Endothelial cell of umbilical vein (primary cell): ENCODE data around the gene ITPR1. TPM values are rescaled to one million over a fixed set of nuclear protein-coding genes. Genes with fewer than 3 reads are reported as not detected.

ENCODE experiments used
- BruUV-seq: library from RNA; stranded (reverse); fragments of 400-500 nt; replicated peaks from 2 replicates; lab custom pipeline; 2021; lab: Mats Ljungman, UMichigan
- CTCF ChIA-PET: fragments of 300-600, 350-600 bp; sonication (Branson Sonifier 250); formaldehyde crosslinking; loops from one replicate; lab custom pipeline; 2021; ENCODE audit warnings: antibody characterized with exemption, inconsistent platforms; lab: Charles Lee
- POLR2A ChIA-PET: fragments of 300-600, 350-600 bp; sonication (Branson Sonifier 250); formaldehyde crosslinking; loops from one replicate; lab custom pipeline; 2021; ENCODE audit warnings: antibody characterized with exemption, inconsistent platforms; lab: Charles Lee
- DNase-seq: peaks from one replicate; pipeline ENCODE4 v3.0.0-alpha.2; 2011; ENCODE audit warnings: low read depth, low spot score
- FAIRE-seq: peaks from 2 replicates; lab custom pipeline; 2011; peaks lifted over from hg19 to GRCh38; lab: Jason Lieb, UNC
- H2AFZ ChIP-seq: 2 replicates; pipeline ENCODE4 v1.6.0; 2012; ENCODE audit warnings: low read depth, low read length, control low read depth, inconsistent platforms
- H3K27ac ChIP-seq: 2 replicates; pipeline ENCODE4 v1.5.1; 2011; ENCODE audit warnings: low read depth, mild to moderate bottlenecking, control low read depth, low read length, moderate library complexity; ENCODE audit not compliant: insufficient read depth
- H3K27me3 ChIP-seq, 2 experiments: 2 replicates each; pipeline versions ENCODE4 v1.6.0 to v1.6.1; 2011; ENCODE audit warnings: low read length in 2 of 2, mixed read lengths in 1 of 2; ENCODE audit not compliant: control insufficient read depth in 2 of 2, insufficient read depth in 2 of 2
- H3K36me3 ChIP-seq, 2 experiments: 2 replicates in 1 of 2; 3 replicates in 1 of 2; pipeline ENCODE4 v1.5.1; 2011; ENCODE audit warnings: low read length in 2 of 2, mild to moderate bottlenecking in 1 of 2, moderate library complexity in 1 of 2; ENCODE audit not compliant: control insufficient read depth in 2 of 2, insufficient read depth in 2 of 2; ENCODE audit errors: extremely low read depth in 1 of 2
- H3K4me1 ChIP-seq: 3 replicates; pipeline ENCODE4 v1.5.1; 2011; ENCODE audit warnings: mild to moderate bottlenecking, low read length; ENCODE audit not compliant: control insufficient read depth, insufficient read depth; ENCODE audit errors: extremely low read depth
- H3K4me2 ChIP-seq: 2 replicates; pipeline ENCODE4 v1.6.1; 2011; ENCODE audit warnings: low read length, control low read depth, mixed read lengths; ENCODE audit not compliant: insufficient read depth
- H3K4me3 ChIP-seq, 3 experiments: fragments of 200-600 bp in 1 of 3; sonication (generic), shearing (Covaris generic) in 1 of 3; replicated peaks in 1 of 3; 2 replicates each; pipeline ENCODE4 v1.5.1; 2011 to 2016; ENCODE audit warnings: control low read depth in 3 of 3, low read length in 3 of 3, mild to moderate bottlenecking in 2 of 3, inconsistent platforms in 1 of 3, low read depth in 1 of 3, moderate library complexity in 1 of 3; ENCODE audit not compliant: insufficient read depth in 1 of 3
- H3K79me2 ChIP-seq: 2 replicates; pipeline ENCODE4 v1.6.0; 2012; ENCODE audit warnings: low read length, inconsistent platforms; ENCODE audit not compliant: control insufficient read depth, insufficient read depth
- H3K9ac ChIP-seq: replicated peaks from 2 replicates; pipeline ENCODE3; 2011; ENCODE audit warnings: low read length, control low read depth; ENCODE audit not compliant: insufficient read depth; ENCODE audit errors: extremely low read depth
- H3K9me1 ChIP-seq: replicated peaks from 3 replicates; pipeline ENCODE4 v1.6.0; 2011; ENCODE audit warnings: mild to moderate bottlenecking, low read length; ENCODE audit not compliant: control insufficient read depth, insufficient read depth; ENCODE audit errors: extremely low read depth
- H3K9me3 ChIP-seq: replicated peaks from 2 replicates; pipeline ENCODE4 v1.5.1; 2012; ENCODE audit warnings: low read length, inconsistent platforms; ENCODE audit not compliant: control insufficient read depth, insufficient read depth
- H4K20me1 ChIP-seq: replicated peaks from 2 replicates; pipeline ENCODE3; 2011; ENCODE audit warnings: mild to moderate bottlenecking, low read length; ENCODE audit not compliant: control insufficient read depth, insufficient read depth; ENCODE audit errors: extremely low read depth
- EZH2 ChIP-seq: IDR thresholded peaks from 2 replicates; pipeline ENCODE4 v1.6.1; 2012; ENCODE audit warnings: borderline replicate concordance, low read depth, mild to moderate bottlenecking, moderate library complexity, low read length, inconsistent platforms; ENCODE audit not compliant: severe bottlenecking
- FOS ChIP-seq: IDR thresholded peaks from 2 replicates; pipeline ENCODE4 v1.6.1; 2011; ENCODE audit warnings: mild to moderate bottlenecking, low read length, moderate library complexity, borderline replicate concordance; ENCODE audit not compliant: insufficient read depth
- GATA2 ChIP-seq: IDR thresholded peaks from 2 replicates; pipeline ENCODE4 v1.7.0; 2011; ENCODE audit warnings: low read depth, mild to moderate bottlenecking, moderate library complexity, mixed read lengths, low read length; ENCODE audit not compliant: insufficient read length, insufficient read depth
- JUN ChIP-seq: IDR thresholded peaks from 2 replicates; pipeline ENCODE4 v1.6.1; 2011; ENCODE audit warnings: borderline replicate concordance, low read depth; ENCODE audit not compliant: insufficient read length, insufficient read depth
- MYC ChIP-seq: IDR thresholded peaks from one replicate; pipeline ENCODE4 v1.6.1; 2011; ENCODE audit warnings: mild to moderate bottlenecking, low read depth, low read length
- POLR2A ChIP-seq: IDR thresholded peaks from 2 replicates; pipeline ENCODE4 v1.6.1; 2012; ENCODE audit warnings: low read depth, mild to moderate bottlenecking, control low read depth, low read length
- POLR2AphosphoS5 ChIP-seq: IDR thresholded peaks from 2 replicates; pipeline ENCODE4 v1.6.1; 2012; ENCODE audit warnings: low read depth, mild to moderate bottlenecking, control low read depth, low read length, moderate library complexity; ENCODE audit not compliant: insufficient read depth
- dilution Hi-C: fragments of 300-500 bp; cut with MboI; formaldehyde crosslinking; loops from one replicate; pipeline ENCODE4 v1.15.0; 2019; ENCODE audit warnings: low sequenced_read_pairs; ENCODE audit not compliant: extremely low pct_ligation_motif_present
- intact Hi-C: fragments of 100-400 bp; cut with micrococcal nuclease; formaldehyde crosslinking; loops from one replicate; pipeline ENCODE4 v1.10.0; 2022
- polyA plus RNA-seq, 4 experiments: library from polyadenylated mRNA; depleted of rRNA in 3 of 4; stranded (reverse) in 3 of 4; unstranded in 1 of 4; fragments of >200 nt; gene quantifications; 2 replicates each; pipeline versions ENCODE4 v1.2.1 to v1.2.3, GENCODE V29; 2011 to 2012; ENCODE audit warnings: missing spikeins in 1 of 4
- total RNA-seq: library from RNA; stranded (reverse); gene quantifications from 2 replicates; pipeline ENCODE4 v1.2.3, GENCODE V29; 2021
- TF ChIP-seq, protein P1 (sequence below), 2 donors: IDR thresholded peaks; 1 replicate in 1 of 2; 2 replicates in 1 of 2; pipeline ENCODE4 v1.5.1; 2011; ENCODE audit warnings: low read length in 2 of 2, mild to moderate bottlenecking in 2 of 2, moderate library complexity in 2 of 2, control low read depth in 1 of 2, inconsistent platforms in 1 of 2, low read depth in 1 of 2; ENCODE audit not compliant: insufficient read depth in 1 of 2; ENCODE audit errors: extremely low read depth in 1 of 2
- TF ChIP-seq, protein P2 (sequence below): IDR thresholded peaks from 2 replicates; pipeline ENCODE4 v1.6.1; 2011; ENCODE audit not compliant: insufficient read depth, insufficient read length

Gene ITPR1
- total and polyA plus RNA-seq, 2 donors (not counting 3 experiments of a cell fraction or from before 2014, with no cell fraction given), result 5.1 to 16.1 TPM

DNA sequence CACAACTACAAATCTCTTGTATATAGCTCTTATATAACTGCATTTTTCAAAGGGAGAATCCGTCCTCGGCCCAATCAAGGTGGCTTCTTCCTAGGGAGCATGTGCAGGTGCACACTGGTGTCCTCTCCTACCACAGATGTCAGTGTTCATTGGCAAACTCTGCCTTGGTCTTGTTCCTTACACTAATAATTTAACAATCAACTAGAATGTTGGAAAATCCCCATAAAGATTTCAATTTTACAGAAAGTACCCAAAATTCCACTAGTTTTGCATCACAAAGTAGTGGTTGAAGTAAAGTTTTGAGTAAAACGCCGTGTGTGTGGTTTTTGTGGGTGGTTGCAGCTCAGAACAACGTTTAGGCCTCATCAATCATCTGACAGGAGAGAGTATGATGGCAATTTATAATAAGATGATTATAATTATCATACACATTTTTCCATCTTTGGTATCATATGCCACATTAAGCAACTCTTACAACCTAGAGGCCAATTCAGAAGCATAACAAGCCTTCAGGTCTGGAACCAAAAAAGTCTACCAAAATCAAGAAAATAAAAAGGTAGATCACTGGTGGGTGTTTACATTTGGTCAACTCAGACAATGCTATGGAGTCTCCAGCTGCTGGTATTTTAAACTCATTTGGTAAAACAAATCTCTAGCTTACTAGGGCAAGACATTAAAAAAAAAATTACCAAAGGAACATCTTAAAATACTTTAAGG lies 357.2 kb downstream of the ITPR1 start:
- H3K9me3 ChIP-seq, result no peaks in the 10 kb centered on the region
- H2AFZ ChIP-seq, result no peak overlapping the region
- no peaks in the 10 kb centered on the region for H4K20me1 ChIP-seq
- FAIRE-seq (no peak), DNase-seq (no peak)
- H3K4me1 ChIP-seq, result peaks cover 29% of the 10 kb centered on the region
- H3K9me1 ChIP-seq, result no peaks in the 10 kb centered on the region
- POLR2A ChIA-PET, result interaction anchor here (0.6 kb wide), 1 partner anchor 1537 kb away, joined by 7 read pairs; no protein-coding TSS in a partner anchor
- no peaks in the 10 kb centered on the region for H3K27me3 ChIP-seq
- no peak overlapping the region for H3K4me3 ChIP-seq
- CTCF ChIA-PET, result interaction anchor here (1.0 to 1.1 kb wide), 3 partner anchors 17 to 130 kb away, joined by 3 to 4 read pairs (median 3); no protein-coding TSS in a partner anchor
- dilution Hi-C loops (no loop called here), intact Hi-C loops (no loop called here)
- no peak overlapping the region for H3K9ac ChIP-seq
- no peak overlapping the region for H3K27ac ChIP-seq
- H3K4me2 ChIP-seq, result no peak overlapping the region
- TF ChIP-seq, protein P1, sequence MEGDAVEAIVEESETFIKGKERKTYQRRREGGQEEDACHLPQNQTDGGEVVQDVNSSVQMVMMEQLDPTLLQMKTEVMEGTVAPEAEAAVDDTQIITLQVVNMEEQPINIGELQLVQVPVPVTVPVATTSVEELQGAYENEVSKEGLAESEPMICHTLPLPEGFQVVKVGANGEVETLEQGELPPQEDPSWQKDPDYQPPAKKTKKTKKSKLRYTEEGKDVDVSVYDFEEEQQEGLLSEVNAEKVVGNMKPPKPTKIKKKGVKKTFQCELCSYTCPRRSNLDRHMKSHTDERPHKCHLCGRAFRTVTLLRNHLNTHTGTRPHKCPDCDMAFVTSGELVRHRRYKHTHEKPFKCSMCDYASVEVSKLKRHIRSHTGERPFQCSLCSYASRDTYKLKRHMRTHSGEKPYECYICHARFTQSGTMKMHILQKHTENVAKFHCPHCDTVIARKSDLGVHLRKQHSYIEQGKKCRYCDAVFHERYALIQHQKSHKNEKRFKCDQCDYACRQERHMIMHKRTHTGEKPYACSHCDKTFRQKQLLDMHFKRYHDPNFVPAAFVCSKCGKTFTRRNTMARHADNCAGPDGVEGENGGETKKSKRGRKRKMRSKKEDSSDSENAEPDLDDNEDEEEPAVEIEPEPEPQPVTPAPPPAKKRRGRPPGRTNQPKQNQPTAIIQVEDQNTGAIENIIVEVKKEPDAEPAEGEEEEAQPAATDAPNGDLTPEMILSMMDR (IDR thresholded peaks at IDR 0.05; ENCODE audit: extremely low read depth in 1 of 2, insufficient read depth in 1 of 2, low read depth in 1 of 2, low read length in 2 of 2), result no peak
- TF ChIP-seq FOS (no peak), GATA2 (no peak), MYC (no peak)
- BruUV-seq, result no TSS peak
- H3K79me2 ChIP-seq, result no peaks in the 10 kb centered on the region
- no peaks in the 10 kb centered on the region for H3K36me3 ChIP-seq

DNA sequence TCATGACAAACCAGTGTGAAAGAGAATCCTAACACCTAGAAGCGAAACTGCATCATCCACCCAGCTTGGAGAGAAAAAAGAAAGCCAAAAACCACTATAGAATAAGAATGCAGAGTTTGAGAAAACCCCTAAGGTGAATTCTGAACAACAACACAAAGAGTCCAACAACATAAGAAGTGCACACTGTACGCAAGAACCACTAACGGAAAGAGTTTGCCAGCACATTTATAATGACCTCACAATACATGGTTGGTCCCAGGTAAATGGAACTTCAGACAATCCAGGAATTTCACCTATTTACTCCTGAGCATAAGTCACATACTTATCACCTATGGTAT lies 357.7 kb downstream of the ITPR1 start:
- TF ChIP-seq JUN (no peak), FOS (no peak), POLR2AphosphoS5 (no peak), MYC (no peak), POLR2A (no peak), EZH2 (no peak), GATA2 (no peak)
- TF ChIP-seq, protein P1 (IDR thresholded peaks at IDR 0.05; ENCODE audit: extremely low read depth in 1 of 2, insufficient read depth in 1 of 2, low read depth in 1 of 2, low read length in 2 of 2), result no peak
- TF ChIP-seq, protein P2, sequence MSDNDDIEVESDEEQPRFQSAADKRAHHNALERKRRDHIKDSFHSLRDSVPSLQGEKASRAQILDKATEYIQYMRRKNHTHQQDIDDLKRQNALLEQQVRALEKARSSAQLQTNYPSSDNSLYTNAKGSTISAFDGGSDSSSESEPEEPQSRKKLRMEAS, result no peak
- Histone ChIP-seq H3K9me3 (no peaks in the 10 kb centered on the region), H3K9ac (no peak overlapping the region), H3K36me3 (no peaks in the 10 kb centered on the region), H3K27me3 (no peaks in the 10 kb centered on the region), H3K4me3 (no peak overlapping the region), H4K20me1 (no peaks in the 10 kb centered on the region), H3K4me1 (peaks cover 32% of the 10 kb centered on the region), H3K4me2 (no peak overlapping the region), H3K27ac (no peak overlapping the region), H3K9me1 (no peaks in the 10 kb centered on the region), H2AFZ (no peak overlapping the region), H3K79me2 (no peaks in the 10 kb centered on the region)
- BruUV-seq, result no TSS peak
- ChIA-PET POLR2A (no interaction called here), CTCF (interaction anchor here (1.0 to 3.2 kb wide), 3 partner anchors 17 to 130 kb away, joined by 3 to 11 read pairs (median 3); no protein-coding TSS in a partner anchor)
- FAIRE-seq (no peak), DNase-seq (no peak)
- dilution Hi-C loops (no loop called here), intact Hi-C loops (no loop called here)
